GM12891 (cell line): ENCODE results near the gene SPPL3.

Experiments used
- POLR2A ChIP-seq: IDR thresholded peaks from 2 replicates; pipeline ENCODE4 v1.6.1; 2011; ENCODE audit warnings: low read depth, low read length, control low read depth
- POLR2AphosphoS5 ChIP-seq: IDR thresholded peaks from 2 replicates; pipeline ENCODE4 v1.6.1; 2011; ENCODE audit warnings: low read depth, low read length, control low read depth
- POU2F2 ChIP-seq: IDR thresholded peaks from 2 replicates; pipeline ENCODE4 v1.6.1; 2011; ENCODE audit warnings: low read depth, mild to moderate bottlenecking, control low read depth, low read length, moderate library complexity
- SPI1 ChIP-seq: IDR thresholded peaks from 2 replicates; pipeline ENCODE4 v1.6.1; 2011; ENCODE audit warnings: low read depth, low read length, control low read depth
- TAF1 ChIP-seq: IDR thresholded peaks from 2 replicates; pipeline ENCODE4 v1.6.1; 2011; ENCODE audit warnings: low read depth, low read length, control low read depth

DNA sequence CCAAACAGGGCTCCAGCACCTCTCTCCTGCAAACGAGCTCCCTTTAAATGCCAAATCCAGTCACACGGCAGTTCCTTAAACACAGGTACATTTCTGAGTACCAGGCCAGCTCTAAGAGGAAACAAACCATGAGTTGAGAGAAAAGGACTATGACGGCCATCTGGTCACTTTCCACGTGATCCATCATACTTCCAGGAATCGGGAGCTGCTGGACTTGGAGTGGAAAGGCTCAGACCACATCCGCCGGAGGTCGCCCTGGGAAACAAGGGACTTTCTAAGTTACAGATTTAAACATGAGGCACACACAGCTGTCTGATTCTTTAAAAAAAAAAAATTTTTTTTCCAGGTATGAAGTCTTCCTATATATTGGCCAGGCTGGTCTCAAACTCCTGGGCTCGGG is 139.3 kb downstream of the SPPL3 start:
- TF ChIP-seq POLR2A (no peak), TAF1 (no peak), POLR2AphosphoS5 (no peak), POU2F2 (no peak), SPI1 (no peak)
